Stimulated activated CD8-positive, alpha-beta memory T cell treated with anti-CD3 and anti-CD28 coated beads, Interleukin-15, amount 100 ng/mL, for 1 hour (primary cell): ENCODE data around the gene NAXE.
"Not testable (repeated sequence)": the region's sequence is repeated elsewhere in the genome, so short reads cannot be mapped to it uniquely, and the experiment has no call there.

Experiments used
- DNase-seq: peaks from one replicate; pipeline ENCODE4 v3.0.0-alpha.2; 2020; ENCODE audit warnings: low read depth

NAXE gene

DNA sequence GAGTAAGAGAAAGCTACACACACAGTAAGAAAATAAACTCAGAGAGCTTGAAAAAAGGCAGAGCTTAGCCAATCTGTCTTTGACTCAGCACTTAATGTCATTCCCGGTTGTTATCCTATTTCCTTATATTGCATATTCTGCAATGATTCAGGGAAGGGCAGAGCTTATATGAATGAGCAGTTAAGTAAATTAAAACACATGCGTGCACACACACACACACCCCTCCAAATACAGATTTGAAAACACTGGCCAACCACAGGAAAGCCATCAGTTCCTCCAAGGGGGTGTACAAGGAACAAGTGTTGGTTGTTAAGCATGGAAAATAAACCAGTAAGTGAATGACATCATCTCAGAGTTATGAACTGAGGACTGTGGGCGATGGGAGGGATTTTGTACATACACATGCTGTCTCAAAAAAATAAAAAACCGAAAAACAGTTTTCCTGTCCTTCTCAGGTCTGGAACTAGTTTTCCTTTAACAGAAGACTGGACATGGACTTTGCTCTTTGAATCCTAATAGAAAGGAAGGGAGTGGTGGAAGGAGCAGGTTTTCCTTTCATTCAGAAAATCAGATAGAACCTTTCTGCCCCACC, 20.2 kb upstream of the NAXE start:
- no peak for DNase-seq

DNA sequence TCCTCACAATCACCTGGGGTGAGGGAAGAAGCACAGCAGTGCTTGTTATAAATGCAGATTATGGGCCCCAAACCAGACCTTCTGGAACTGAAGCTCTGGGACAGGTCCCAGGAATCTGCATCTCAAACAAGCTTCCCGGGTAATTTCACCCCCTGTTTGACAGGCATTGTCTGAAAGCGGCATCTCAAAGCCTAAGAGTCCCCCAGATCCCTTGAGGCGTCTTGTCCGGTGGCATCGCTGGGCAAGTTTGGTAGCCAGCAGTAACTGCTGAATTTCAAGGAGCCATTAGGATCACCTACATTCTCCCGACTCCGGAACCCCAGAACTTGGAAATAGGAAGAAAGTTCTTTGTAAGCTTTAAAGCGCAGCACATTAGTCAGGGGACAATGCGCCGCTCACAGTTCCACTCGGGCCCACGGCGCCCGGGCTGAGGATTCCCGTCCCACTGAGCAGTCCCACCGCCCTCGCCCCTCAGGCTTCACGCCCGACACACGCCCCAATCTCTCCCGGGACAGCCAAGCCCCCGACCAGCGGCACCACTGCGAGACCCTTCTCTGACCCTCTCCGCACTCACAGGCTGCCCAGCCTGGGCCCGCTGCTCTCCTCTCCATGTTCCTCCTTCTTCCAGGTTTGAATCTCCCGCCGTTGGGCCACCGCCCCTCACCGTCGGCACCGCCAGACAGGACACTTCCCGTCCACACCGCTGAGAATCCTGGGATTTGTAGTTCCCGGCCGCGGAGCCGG, 19.5 kb upstream of the NAXE start, which contains the start of gene IQGAP3:
IQGAP3 (minus strand) TSS at position 647 of the 744 bp plus-strand sequence; CDS start at position 611, 36 bp downstream.
- DNase-seq = peak; percentile 36

DNA sequence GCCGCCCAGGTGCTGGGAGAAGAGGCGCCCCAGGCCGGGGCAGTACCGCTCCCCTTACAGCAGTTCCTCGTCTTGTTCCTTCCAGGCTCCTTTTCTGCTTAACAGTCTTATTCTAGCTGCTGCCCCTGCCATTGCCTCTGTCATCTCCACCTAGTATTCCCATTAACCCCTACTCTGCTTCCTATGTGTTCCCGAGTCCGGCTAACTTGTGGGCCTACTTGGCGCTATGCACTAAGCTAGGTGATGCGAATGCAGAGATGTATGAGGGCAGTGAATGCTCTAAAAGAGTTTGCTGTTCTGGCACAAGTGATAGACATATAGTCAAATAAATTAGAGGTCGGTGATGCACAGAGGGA, 18.9 kb upstream of the NAXE start:
- no peak for DNase-seq

DNA sequence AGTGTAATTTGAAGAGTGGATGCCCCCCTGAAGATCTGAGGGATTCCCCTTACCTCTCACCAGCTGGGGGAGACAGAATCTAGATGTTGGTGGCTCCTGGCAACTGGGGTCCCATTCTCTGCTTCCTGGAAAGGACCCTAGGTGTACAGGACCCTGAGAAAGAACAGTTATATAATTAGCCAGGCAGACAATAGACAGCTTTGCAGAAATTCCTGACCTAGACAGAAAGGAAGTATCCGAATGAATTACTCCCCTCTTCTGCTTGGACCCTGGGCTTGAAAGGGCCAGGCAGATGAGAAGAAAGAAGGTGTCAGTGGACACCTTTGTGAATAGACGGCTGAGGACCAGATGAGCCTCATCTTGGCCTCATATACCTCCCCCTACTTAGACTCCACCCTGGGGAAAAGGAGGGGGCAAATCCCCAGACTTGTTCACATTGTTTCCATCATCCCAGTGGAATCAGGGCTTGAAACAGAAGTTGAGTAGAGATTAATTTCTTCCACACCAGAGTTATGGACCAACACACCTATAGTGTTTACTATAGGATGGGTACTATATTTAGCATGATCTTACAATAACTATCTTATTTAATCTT, 17.4 kb upstream of the NAXE start:
- DNase-seq = no peak

DNA sequence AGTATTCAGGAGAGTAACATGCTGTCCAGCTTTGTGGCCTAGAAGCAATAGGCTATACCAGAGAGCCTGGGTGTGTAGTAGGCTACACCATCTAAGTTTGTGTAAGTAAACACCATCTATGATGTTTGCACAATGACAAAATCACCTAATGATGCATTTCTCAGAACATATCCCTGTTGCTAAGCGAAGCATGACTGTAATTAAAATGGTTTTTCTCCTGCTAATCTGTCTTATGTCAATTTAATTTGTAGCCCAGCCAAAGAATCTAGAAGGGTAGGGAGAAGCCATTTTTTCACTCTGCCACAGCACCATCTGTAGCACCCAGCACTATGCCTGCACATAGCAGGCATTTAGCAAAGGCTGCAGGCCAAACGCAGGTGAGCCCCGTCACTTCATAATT, 14.0 kb upstream of the NAXE start:
- DNase-seq = no peak

DNA sequence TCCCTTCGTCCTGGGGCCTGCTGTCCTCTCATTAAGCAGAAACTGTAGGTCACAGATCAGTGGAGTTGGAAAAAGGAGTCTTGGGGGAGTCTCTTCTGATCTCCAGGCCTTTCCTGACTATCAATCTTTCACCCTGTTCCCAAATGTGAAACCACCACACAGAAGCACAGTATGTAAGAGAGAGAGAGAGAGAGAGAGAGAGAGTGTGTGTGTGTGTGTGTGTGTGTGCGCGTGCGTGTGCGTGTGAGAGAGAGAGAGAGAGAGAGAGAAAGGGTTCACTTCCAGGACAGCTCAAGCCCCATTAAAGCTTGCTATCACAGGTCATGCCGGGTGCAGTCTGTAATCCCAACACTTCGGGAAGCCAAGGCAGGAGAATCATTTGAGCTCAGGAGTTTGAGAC, 13.5 kb upstream of the NAXE start:
- no peak for DNase-seq

- DNase-seq = no peak
Measured at GRCh38 chr1:156579472-156579871, 12.1 kb upstream of the NAXE start, which contains the start of gene TTC24. Gene TTC24, plus strand, starts transcription at chr1:156579723. Its CDS starts 1,642 bp downstream, at chr1:156581365.

GRCh38 chr1:156581661-156582387, 9.8 kb upstream of the NAXE start:
- DNase-seq = no peak

DNA sequence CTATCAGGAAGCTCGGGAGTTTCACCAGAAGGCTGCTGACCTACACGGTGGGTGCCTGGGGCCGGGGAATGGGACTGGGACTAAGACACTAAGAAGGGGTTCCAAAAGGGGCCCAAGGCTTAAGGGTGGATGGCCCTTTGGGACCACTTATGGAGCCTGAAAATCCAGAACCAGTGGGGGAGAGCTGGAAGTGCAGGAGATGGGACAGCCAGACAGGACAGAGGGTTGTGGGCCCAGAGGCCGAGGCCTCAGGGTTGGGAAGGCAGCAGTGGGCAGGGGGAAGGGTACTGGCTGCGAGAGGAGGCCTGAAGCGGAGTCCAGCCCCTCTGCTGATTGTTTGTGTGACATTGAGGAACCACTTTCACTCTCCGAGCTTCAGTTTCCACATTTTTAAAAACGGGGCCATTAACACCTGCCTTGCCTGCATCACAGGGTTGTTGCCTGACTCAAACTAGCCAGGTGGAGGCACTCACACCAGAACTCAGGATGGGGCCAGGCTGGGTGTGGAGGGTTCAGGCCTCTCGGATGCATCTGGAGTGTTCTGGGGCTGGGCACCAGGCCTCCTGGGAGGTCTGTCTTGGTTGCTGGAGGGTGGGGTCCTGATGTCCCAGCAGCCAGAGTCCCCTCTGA, 9.1 kb upstream of the NAXE start:
- DNase-seq = no peak

GRCh38 chr1:156583821-156584622, 7.6 kb upstream of the NAXE start:
- peak; percentile 71 for DNase-seq

- no peak for DNase-seq
Measured at GRCh38 chr1:156584813-156585212, 6.8 kb upstream of the NAXE start.

GRCh38 chr1:156586323-156586722, 5.3 kb upstream of the NAXE start:
- DNase-seq = no peak

GRCh38 chr1:156586892-156587477, 4.6 kb upstream of the NAXE start:
- DNase-seq = no peak

DNA sequence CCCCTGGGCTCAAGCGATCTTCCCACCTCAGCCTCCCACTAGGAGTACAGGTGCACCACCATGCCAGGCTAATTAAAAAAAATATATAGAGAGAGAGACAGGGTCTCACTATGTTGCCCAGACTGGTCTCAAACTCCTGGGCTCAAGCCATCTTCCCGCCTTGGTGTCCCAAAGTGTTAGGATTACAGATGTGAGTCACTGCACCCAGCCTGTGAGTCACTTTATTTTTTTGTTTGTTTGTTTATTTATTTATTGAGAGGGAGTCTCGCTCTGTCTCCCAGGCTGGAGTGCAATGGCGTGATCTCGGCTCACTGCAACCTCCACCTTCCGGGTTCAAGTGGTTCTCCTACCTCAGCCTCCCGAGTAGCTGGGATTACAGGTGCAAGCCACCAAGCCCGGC, 3.6 kb upstream of the NAXE start:
- not testable (repeated sequence) for DNase-seq

DNA sequence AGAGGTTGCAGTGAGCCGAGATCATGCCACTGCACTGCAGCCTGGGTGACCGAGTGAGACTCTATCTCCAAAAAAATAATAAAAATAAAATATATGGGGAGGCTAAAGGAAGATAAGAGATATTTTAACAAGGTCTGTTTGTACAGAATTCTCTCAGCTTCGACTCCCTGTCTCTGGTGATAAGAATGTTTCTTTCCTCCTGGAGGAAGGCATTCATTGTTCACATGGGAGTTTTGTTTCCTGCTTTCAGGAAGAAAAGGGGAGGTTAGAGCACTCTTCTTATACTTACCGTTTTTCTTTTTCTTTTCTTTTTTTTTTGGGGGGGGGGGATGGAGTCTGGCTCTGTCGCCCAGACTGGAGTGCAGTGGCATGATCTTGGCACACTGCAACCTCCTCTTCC, 2.0 kb upstream of the NAXE start:
- no peak for DNase-seq

DNA sequence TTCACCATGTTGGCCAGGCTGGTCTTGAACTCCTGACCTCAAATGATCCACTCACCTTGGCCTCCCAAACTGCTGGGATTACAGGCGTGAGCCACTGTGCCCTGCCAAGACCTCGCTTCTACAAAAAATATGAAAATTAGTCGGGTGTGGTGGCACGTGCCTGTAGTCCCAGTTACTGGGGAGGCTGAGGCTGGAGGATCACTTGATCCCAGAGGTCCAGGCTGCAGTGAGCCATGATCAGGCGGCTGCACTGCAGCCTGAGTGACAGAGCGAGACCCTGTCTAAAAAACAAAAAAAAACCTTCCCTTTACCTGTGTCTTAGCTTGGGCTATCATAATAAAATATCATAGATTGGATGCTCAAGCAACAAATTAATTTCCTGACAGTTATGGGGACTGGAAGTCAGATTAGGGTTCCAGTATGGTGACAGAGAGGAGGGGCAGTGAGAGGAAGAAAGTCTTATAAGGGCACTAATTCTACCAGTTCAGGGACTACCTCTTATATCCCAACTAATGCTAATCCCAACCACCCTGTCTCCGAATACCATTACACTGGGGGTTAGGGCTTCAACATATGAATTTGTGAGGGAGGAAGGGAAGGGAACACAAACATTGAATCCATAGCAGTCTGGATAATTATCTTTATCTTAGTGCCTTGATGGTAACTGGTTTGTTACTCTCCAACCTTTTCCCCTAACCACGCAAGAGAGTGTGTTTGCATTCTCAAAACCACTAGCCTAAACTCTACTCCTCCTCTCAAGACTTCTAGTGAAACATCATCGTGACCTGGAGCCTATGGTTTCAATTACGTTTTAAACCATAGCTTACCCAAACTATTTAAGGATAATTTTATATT, 1.0 kb upstream of the NAXE start:
- no peak for DNase-seq

DNA sequence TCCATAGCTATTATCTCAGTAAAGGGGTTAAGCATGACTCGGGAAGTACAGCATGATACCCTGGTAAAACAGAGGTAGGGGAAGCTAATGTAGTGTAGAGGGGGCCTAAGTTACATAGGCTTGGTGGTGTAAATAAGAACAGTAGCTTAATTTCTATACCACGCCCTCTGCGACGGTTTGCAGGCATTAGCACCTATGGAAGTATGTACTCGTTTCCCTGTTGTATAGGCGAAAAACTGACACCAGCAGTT, 470 bp upstream of the NAXE start:
- no peak for DNase-seq

GRCh38 chr1:156592158-156592909, 758 bp downstream of the NAXE start:
- DNase-seq = no peak

DNA sequence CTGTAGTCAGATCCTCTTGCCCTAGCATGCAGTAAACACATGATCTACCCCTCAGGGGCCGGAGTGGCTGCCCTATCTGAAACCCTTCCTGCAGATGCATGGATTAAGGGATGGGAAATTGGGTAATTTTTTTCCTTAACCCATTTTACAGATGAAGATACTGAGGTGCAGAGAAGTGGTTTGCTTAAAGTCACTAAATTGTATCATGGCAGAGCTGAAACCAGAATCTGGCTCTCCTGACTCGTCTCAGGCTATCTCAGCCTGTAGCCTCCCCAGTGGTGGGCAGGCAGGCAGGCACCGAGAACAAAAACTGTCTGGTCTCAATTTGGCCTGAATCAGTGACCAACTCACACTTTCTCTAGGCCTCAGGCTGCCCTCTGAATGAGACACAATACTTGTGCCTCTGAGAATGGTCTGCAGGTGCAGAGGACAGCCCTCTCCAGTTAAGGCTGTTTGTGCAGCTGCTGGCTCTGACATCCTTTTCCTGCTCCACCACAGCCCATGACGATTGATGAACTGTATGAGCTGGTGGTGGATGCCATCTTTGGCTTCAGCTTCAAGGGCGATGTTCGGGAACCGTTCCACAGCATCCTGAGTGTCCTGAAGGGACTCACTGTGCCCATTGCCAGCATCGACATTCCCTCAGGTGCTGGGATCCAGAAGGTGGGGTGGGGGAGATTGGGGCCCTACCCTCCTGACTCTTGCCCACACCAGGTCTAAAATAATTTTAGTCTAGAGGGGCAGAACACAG, 1.5 kb downstream of the NAXE start:
- DNase-seq = no peak
